GM12878 (cell line): Measurements from ENCODE around the gene NYAP1. TPM values are rescaled to one million over a fixed set of nuclear protein-coding genes. Genes with fewer than 3 reads are reported as not detected.
A peak's percentile ranks its signal among the peaks of the same experiment; 100 is the strongest.

Experiments
- ATAC-seq: fragments of 200-7000 bp; cut with Tn5 transposase; 3 replicates; pipeline ENCODE4 v1.9.1; 2020; ENCODE audit warnings: mild to moderate bottlenecking, moderate library complexity
- BruUV-seq: library from RNA; stranded (reverse); fragments of 400-500 nt; replicated peaks from 2 replicates; lab custom pipeline; 2021; lab: Mats Ljungman, UMichigan
- CTCF ChIA-PET: fragments of 300-600 bp; sonication (Branson Sonifier 250); formaldehyde crosslinking; extraction: SDS; loops from one replicate; lab custom pipeline; 2021; ENCODE audit warnings: inconsistent platforms; lab: Yijun Ruan, JAX
- POLR2A ChIA-PET: fragments of 350-600 bp; formaldehyde crosslinking; extraction: SDS; loops from one replicate; lab custom pipeline; 2021; ENCODE audit warnings: inconsistent platforms; lab: Charles Lee
- RAD21 ChIA-PET: fragments of 300-600 bp; sonication (Branson Sonifier 250); formaldehyde crosslinking; loops from one replicate; lab custom pipeline; 2023; ENCODE audit warnings: antibody characterized with exemption; ENCODE audit not compliant: unreplicated experiment; lab: Charles Lee
- SMC1A ChIA-PET: fragments of 300-600 bp; sonication (Branson Sonifier 250); formaldehyde crosslinking; loops from one replicate; lab custom pipeline; 2023; ENCODE audit not compliant: unreplicated experiment, uncharacterized antibody; lab: Charles Lee
- DNase-seq: peaks from one replicate; pipeline ENCODE4 v3.0.0-alpha.2; 2011; ENCODE audit warnings: low read depth, low spot score
- FAIRE-seq: peaks from 3 replicates; lab custom pipeline; 2011; peaks lifted over from hg19 to GRCh38; lab: Jason Lieb, UNC
- H2AFZ ChIP-seq: 2 replicates; pipeline ENCODE4 v1.6.0; 2011; ENCODE audit warnings: low read depth, low read length, control low read depth; ENCODE audit not compliant: control insufficient read depth
- H3K27ac ChIP-seq: 2 replicates; pipeline ENCODE4 v1.5.1; 2011; ENCODE audit warnings: control low read depth; ENCODE audit not compliant: control insufficient read depth, insufficient read depth
- H3K27me3 ChIP-seq, 2 experiments: replicated peaks in 1 of 2; 2 replicates each; pipeline versions ENCODE4 v1.6.0 to v1.6.1; 2011; ENCODE audit warnings: low read length in 1 of 2; ENCODE audit not compliant: control insufficient read depth in 2 of 2, insufficient read depth in 2 of 2
- H3K36me3 ChIP-seq, 2 experiments: 2 replicates each; pipeline ENCODE4 v1.5.1; 2011; ENCODE audit warnings: low read length in 1 of 2; ENCODE audit not compliant: control insufficient read depth in 2 of 2, insufficient read depth in 2 of 2
- H3K4me1 ChIP-seq: 2 replicates; pipeline ENCODE4 v1.6.1; 2011; ENCODE audit warnings: mild to moderate bottlenecking, low read length, moderate library complexity, mixed read lengths; ENCODE audit not compliant: control insufficient read depth, insufficient read depth
- H3K4me2 ChIP-seq: 2 replicates; pipeline ENCODE4 v1.6.0; 2011; ENCODE audit warnings: control low read depth; ENCODE audit not compliant: control insufficient read depth, insufficient read depth
- H3K4me3 ChIP-seq: fragments of 200-600 bp; sonication (generic); 2 replicates; pipeline ENCODE4 v1.5.1; 2016
- H3K79me2 ChIP-seq: 2 replicates; pipeline ENCODE4 v1.6.0; 2011; ENCODE audit warnings: low read length; ENCODE audit not compliant: control insufficient read depth, insufficient read depth
- H3K9ac ChIP-seq: 2 replicates; pipeline ENCODE4 v1.8.0; 2011; ENCODE audit warnings: low read length, control low read depth, mixed read lengths; ENCODE audit not compliant: control insufficient read depth, insufficient read depth
- H3K9me3 ChIP-seq: replicated peaks from 3 replicates; pipeline ENCODE4 v1.5.1; 2011; ENCODE audit warnings: mild to moderate bottlenecking, low read length; ENCODE audit not compliant: control insufficient read depth, insufficient read depth
- H4K20me1 ChIP-seq: 2 replicates; pipeline ENCODE4 v1.6.0; 2011; ENCODE audit not compliant: control insufficient read depth, insufficient read depth
- BHLHE40 ChIP-seq, 2 experiments: fragments of 450-650 bp in 1 of 2; IDR thresholded peaks; 2 replicates each; pipeline ENCODE4 v1.6.1; 2011 to 2017; ENCODE audit warnings: low read depth in 2 of 2, borderline replicate concordance in 1 of 2, improper control_type of control experiment in 1 of 2, low read length in 1 of 2, mild to moderate bottlenecking in 1 of 2
- BMI1 ChIP-seq: fragments of 450-650 bp; IDR thresholded peaks from 2 replicates; pipeline ENCODE4 v1.6.1; 2016; ENCODE audit warnings: mild to moderate bottlenecking, moderate library complexity, borderline replicate concordance
- NR2C1 ChIP-seq: fragments of 450-650 bp; IDR thresholded peaks from 2 replicates; pipeline ENCODE4 v1.6.1; 2017; ENCODE audit warnings: antibody characterized with exemption, mild to moderate bottlenecking, moderate library complexity
- PAX8 ChIP-seq: fragments of 450-650 bp; IDR thresholded peaks from 2 replicates; pipeline ENCODE4 v1.6.1; 2017; ENCODE audit warnings: mild to moderate bottlenecking, moderate library complexity
- ZZZ3 ChIP-seq: IDR thresholded peaks from 2 replicates; pipeline ENCODE4 v1.6.1; 2011; ENCODE audit warnings: low read depth; ENCODE audit not compliant: control insufficient read depth, insufficient read length
- WGBS: methylation state at CpG from one replicate; pipeline ENCODE4 v1.1.6; 2016; ENCODE audit warnings: low lambda C conversion rate; ENCODE audit not compliant: insufficient replicate concordance, insufficient coverage; ENCODE audit errors: missing lambda C conversion rate; 5-methylcytosine and 5-hydroxymethylcytosine counted together
- in situ Hi-C: fragments of 300-500 bp; cut with MboI; formaldehyde crosslinking; loops from 9 replicates; pipeline ENCODE4 v1.14.3; 2018; ENCODE audit warnings: mixed read lengths
- intact Hi-C: fragments of 100-400 bp; cut with micrococcal nuclease; formaldehyde crosslinking; loops from one replicate; pipeline ENCODE4 v1.14.2; 2022; ENCODE audit not compliant: unreplicated experiment
- polyA plus RNA-seq, 11 experiments: library from polyadenylated mRNA; depleted of rRNA in 4 of 11; unstranded in 6 of 11; stranded (reverse) in 5 of 11; fragments of >200 nt; fragmentation: Nextera tagmentation in 4 of 11; fragmentation: Illumina TruSeq in 1 of 11; extraction: Ambion mirVana in 4 of 11; extraction: Trizol in 1 of 11; gene quantifications; 1 replicate in 1 of 11; 2 replicates in 10 of 11; pipeline versions ENCODE4 v1.2.1 to v1.2.3, GENCODE V29; 2011 to 2016; ENCODE audit warnings: inconsistent platforms in 2 of 11, missing spikeins in 2 of 11, low read depth in 1 of 11
- total RNA-seq, 4 experiments: library from RNA; depleted of rRNA in 3 of 4; stranded (reverse); fragments of >200 nt in 3 of 4; fragmentation: Illumina TruSeq in 1 of 4; extraction: Trizol in 1 of 4; gene quantifications; 2 replicates each; pipeline versions ENCODE4 v1.2.1 to v1.2.3, GENCODE V29; 2013 to 2021
- TF ChIP-seq, protein P1 (sequence below): fragments of 450-650 bp; formaldehyde crosslinking; IDR thresholded peaks from 2 replicates; pipeline ENCODE4 v1.4.0; 2022; ENCODE audit warnings: mild to moderate bottlenecking, moderate library complexity

Gene NYAP1
- total and polyA plus RNA-seq, 10 of the 15 experiments (the other 5 are each of a cell fraction or from before 2014, with no cell fraction given) = 0.04 to 0.28 (median 0.11) TPM; not detected in 6

DNA sequence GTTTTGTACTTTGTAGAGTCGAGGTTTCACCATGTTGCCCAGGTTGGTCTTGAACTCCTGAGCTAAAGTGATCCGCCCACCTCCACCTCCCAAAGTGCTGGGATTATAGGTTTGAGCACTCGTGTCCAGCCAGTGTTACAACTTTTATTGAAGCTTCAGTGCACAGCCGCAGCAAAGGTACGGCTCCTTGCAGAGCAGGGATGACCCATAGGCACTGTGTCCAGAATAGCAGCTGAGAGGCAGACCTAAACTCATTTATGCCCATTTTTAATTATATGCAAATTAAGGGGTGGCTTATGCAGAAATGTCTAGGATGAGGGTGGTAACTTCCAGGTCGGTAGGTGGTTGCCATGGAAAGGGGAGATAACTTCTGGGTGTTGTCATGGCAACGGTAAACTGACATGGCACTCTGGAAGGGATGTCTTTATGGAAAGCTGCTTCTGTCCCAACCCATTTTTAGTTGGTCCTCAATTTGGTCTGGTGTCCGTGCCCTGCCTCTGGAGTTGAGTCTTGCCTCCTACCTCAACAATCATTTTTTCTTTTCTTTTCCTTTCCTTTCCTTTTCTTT lies 22.7 kb downstream of the NYAP1 start:
- TF ChIP-seq BMI1 (peak; percentile 79), BHLHE40 (IDR thresholded peaks at IDR 0.05; ENCODE audit: borderline replicate concordance in 1 of 2, low read depth in 2 of 2, low read length in 1 of 2) (no peak)
- Histone ChIP-seq H3K9me3 (no peaks in the 10 kb centered on the region), H3K4me2 (no peak overlapping the region), H2AFZ (no peak overlapping the region), H4K20me1 (no peaks in the 10 kb centered on the region), H3K27ac (no peak overlapping the region), H3K4me1 (no peaks in the 10 kb centered on the region; the same call in 1 of the 2 replicates), H3K27me3 (no peaks in the 10 kb centered on the region), H3K79me2 (no peaks in the 10 kb centered on the region), H3K4me3 (no peak overlapping the region), H3K36me3 (no peaks in the 10 kb centered on the region), H3K9ac (no peak overlapping the region)
- no peak for ATAC-seq
- no TSS peak for BruUV-seq
- ChIA-PET CTCF (interaction anchor here (0.6 to 1.5 kb wide), 4 partner anchors 11 to 593 kb away, joined by 3 to 5 read pairs (median 4); no protein-coding TSS in a partner anchor), POLR2A (interaction anchor here (0.7 to 1.6 kb wide), 3 partner anchors 9 to 786 kb away, joined by 3 to 5 read pairs (median 3); partner anchors contain the start of gene AGFG2), RAD21 (interaction anchor here (0.7 to 1.4 kb wide), 2 partner anchors 53 to 494 kb away, joined by 3 to 6 read pairs; no protein-coding TSS in a partner anchor), SMC1A (interaction anchor here (0.6 to 1.3 kb wide), 4 partner anchors 10 to 54 kb away, joined by 3 read pairs; no protein-coding TSS in a partner anchor)
- WGBS = 64% methylated on average over 8 of the region's 8 CpGs
- no peak for DNase-seq
- intact Hi-C loops (no loop called here), in situ Hi-C loops (no loop called here)
- no peak for FAIRE-seq

GRCh38 chr7:100509231-100509630 lies 25.5 kb downstream of the NYAP1 start:
- Histone ChIP-seq H2AFZ (no peak overlapping the region), H3K4me1 (no peaks in the 10 kb centered on the region), H3K9ac (no peak overlapping the region), H4K20me1 (no peaks in the 10 kb centered on the region), H3K36me3 (no peaks in the 10 kb centered on the region), H3K79me2 (no peaks in the 10 kb centered on the region), H3K4me2 (no peak overlapping the region), H3K27me3 (no peaks in the 10 kb centered on the region), H3K4me3 (no peak overlapping the region), H3K9me3 (no peaks in the 10 kb centered on the region), H3K27ac (no peak overlapping the region)
- FAIRE-seq (no peak), ATAC-seq (no peak), DNase-seq (no peak)
- TF ChIP-seq PAX8 (no peak), ZZZ3 (no peak), NR2C1 (no peak)
- TF ChIP-seq, protein P1, sequence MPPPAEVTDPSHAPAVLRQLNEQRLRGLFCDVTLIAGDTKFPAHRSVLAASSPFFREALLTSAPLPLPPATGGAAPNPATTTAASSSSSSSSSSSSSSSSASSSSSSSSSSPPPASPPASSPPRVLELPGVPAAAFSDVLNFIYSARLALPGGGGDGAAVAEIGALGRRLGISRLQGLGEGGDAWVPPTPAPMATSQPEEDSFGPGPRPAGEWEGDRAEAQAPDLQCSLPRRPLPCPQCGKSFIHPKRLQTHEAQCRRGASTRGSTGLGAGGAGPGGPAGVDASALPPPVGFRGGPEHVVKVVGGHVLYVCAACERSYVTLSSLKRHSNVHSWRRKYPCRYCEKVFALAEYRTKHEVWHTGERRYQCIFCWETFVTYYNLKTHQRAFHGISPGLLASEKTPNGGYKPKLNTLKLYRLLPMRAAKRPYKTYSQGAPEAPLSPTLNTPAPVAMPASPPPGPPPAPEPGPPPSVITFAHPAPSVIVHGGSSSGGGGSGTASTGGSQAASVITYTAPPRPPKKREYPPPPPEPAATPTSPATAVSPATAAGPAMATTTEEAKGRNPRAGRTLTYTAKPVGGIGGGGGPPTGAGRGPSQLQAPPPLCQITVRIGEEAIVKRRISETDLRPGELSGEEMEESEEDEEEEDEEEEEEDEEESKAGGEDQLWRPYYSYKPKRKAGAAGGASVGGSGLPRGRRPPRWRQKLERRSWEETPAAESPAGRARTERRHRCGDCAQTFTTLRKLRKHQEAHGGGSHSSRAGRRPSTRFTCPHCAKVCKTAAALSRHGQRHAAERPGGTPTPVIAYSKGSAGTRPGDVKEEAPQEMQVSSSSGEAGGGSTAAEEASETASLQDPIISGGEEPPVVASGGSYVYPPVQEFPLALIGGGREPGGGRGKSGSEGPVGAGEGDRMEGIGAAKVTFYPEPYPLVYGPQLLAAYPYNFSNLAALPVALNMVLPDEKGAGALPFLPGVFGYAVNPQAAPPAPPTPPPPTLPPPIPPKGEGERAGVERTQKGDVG (CRISPR knock-in tag) = no peak
- RAD21 ChIA-PET = interaction anchor here (0.5 kb wide), 1 partner anchor 30 kb away, joined by 3 read pairs; the partner anchor contains the start of gene AGFG2
- POLR2A ChIA-PET = no interaction called here
- in situ Hi-C loops = no loop called here
- WGBS = 78% methylated on average over 15 of the region's 15 CpGs
- CTCF ChIA-PET = interaction anchor here (0.6 kb wide), 1 partner anchor 1375 kb away, joined by 3 read pairs; no protein-coding TSS in a partner anchor
- intact Hi-C loops = no loop called here
- SMC1A ChIA-PET = no interaction called here
- no TSS peak for BruUV-seq
